ENCODE results near the gene CFAP221.

CFAP221 gene

GRCh38 chr2:119537792-119538191, 6.5 kb upstream of the CFAP221 start:
- TF ChIP-seq CTCF (IDR thresholded peaks at IDR 0.05; ENCODE audit: insufficient read depth, low read length, poor library complexity, severe bottlenecking): no peak
- Histone ChIP-seq H3K4me3 (replicated peaks; ENCODE audit: low read depth, low read length) (no peak overlapping the region), H3K36me3 (ENCODE audit: control insufficient read depth, insufficient read depth, low read length) (no peaks in the 10 kb centered on the region), H3K27me3 (replicated peaks; ENCODE audit: control insufficient read depth, insufficient read depth, low read length) (no peaks in the 10 kb centered on the region; the same call in 1 of the 2 replicates)
- DNase-seq (ENCODE audit: extremely low read depth, insufficient read length): no peak

- TF ChIP-seq CTCF (IDR thresholded peaks at IDR 0.05; ENCODE audit: insufficient read depth, low read length, poor library complexity, severe bottlenecking): no peak
- Histone ChIP-seq H3K36me3 (ENCODE audit: control insufficient read depth, insufficient read depth, low read length) (no peaks in the 10 kb centered on the region), H3K4me3 (replicated peaks; ENCODE audit: low read depth, low read length) (no peak overlapping the region), H3K27me3 (replicated peaks; ENCODE audit: control insufficient read depth, insufficient read depth, low read length) (no peaks in the 10 kb centered on the region; the same call in none of the 2 replicates)
- DNase-seq (ENCODE audit: extremely low read depth, insufficient read length): no peak
These were observed 2.8 kb upstream of the CFAP221 start for GRCh38 chr2:119541476-119541875.

GRCh38 chr2:119544939-119545475, 758 bp downstream of the CFAP221 start:
- no peaks in the 10 kb centered on the region; the same call in none of the 2 replicates for H3K27me3 ChIP-seq (replicated peaks; ENCODE audit: control insufficient read depth, insufficient read depth, low read length)
- H3K4me3 ChIP-seq (replicated peaks; ENCODE audit: low read depth, low read length): no peak overlapping the region
- no peaks in the 10 kb centered on the region for H3K36me3 ChIP-seq (ENCODE audit: control insufficient read depth, insufficient read depth, low read length)
- TF ChIP-seq CTCF (IDR thresholded peaks at IDR 0.05; ENCODE audit: insufficient read depth, low read length, poor library complexity, severe bottlenecking): no peak
- DNase-seq (ENCODE audit: extremely low read depth, insufficient read length): no peak

GRCh38 chr2:119545754-119546446, 1.7 kb downstream of the CFAP221 start:
- H3K27me3 ChIP-seq (replicated peaks; ENCODE audit: control insufficient read depth, insufficient read depth, low read length): no peaks in the 10 kb centered on the region; the same call in none of the 2 replicates
- no peak overlapping the region for H3K4me3 ChIP-seq (replicated peaks; ENCODE audit: low read depth, low read length)
- DNase-seq (ENCODE audit: extremely low read depth, insufficient read length): no peak
- TF ChIP-seq CTCF (IDR thresholded peaks at IDR 0.05; ENCODE audit: insufficient read depth, low read length, poor library complexity, severe bottlenecking): no peak
- H3K36me3 ChIP-seq (ENCODE audit: control insufficient read depth, insufficient read depth, low read length): no peaks in the 10 kb centered on the region

GRCh38 chr2:119546447-119546767, 2.2 kb downstream of the CFAP221 start:
- no peaks in the 10 kb centered on the region for H3K36me3 ChIP-seq (ENCODE audit: control insufficient read depth, insufficient read depth, low read length)
- H3K4me3 ChIP-seq (replicated peaks; ENCODE audit: low read depth, low read length): no peak overlapping the region
- no peaks in the 10 kb centered on the region; the same call in none of the 2 replicates for H3K27me3 ChIP-seq (replicated peaks; ENCODE audit: control insufficient read depth, insufficient read depth, low read length)
- TF ChIP-seq CTCF (IDR thresholded peaks at IDR 0.05; ENCODE audit: insufficient read depth, low read length, poor library complexity, severe bottlenecking): no peak
- no peak for DNase-seq (ENCODE audit: extremely low read depth, insufficient read length)

All from GM06990 (cell line).